GM12873 (cell line): ENCODE results near the gene VWA5B1.

Source experiments
- CTCF ChIP-seq: IDR thresholded peaks from 2 replicates; pipeline ENCODE4 v1.5.1; 2012; ENCODE audit warnings: low read depth, mild to moderate bottlenecking, moderate library complexity, low read length, control low read depth; ENCODE audit not compliant: insufficient read depth; ENCODE audit errors: missing control alignments

VWA5B1 gene

GRCh38 chr1:20345419-20345818 is 54.7 kb downstream of the VWA5B1 start:
- TF ChIP-seq CTCF, result no peak

GRCh38 chr1:20346433-20346832 is 55.8 kb downstream of the VWA5B1 start:
- no peak for TF ChIP-seq CTCF

- TF ChIP-seq CTCF, result no peak
Measured at GRCh38 chr1:20347699-20348098, 57.0 kb downstream of the VWA5B1 start.

GRCh38 chr1:20348326-20348915 is 57.7 kb downstream of the VWA5B1 start:
- TF ChIP-seq CTCF, result no peak

- TF ChIP-seq CTCF, result no peak
Measured at GRCh38 chr1:20349561-20349960, 58.9 kb downstream of the VWA5B1 start.

- TF ChIP-seq CTCF, result no peak
Measured at GRCh38 chr1:20349971-20350370, 59.3 kb downstream of the VWA5B1 start.

GRCh38 chr1:20350421-20350820 is 59.7 kb downstream of the VWA5B1 start:
- no peak for TF ChIP-seq CTCF
